ENCODE data around the gene ITFG2. TPM values are rescaled to one million over a fixed set of nuclear protein-coding genes. Genes with fewer than 3 reads are reported as not detected.

ITFG2 gene
- total RNA-seq, 4 donors from 2014 or later, result 29.5 to 90.6 (median 48.4) TPM

GRCh38 chr12:2775431-2775830 lies 37.0 kb upstream of the ITFG2 start:
- Histone ChIP-seq H3K27me3 (no peaks in the 10 kb centered on the region), H3K4me3 (no peak overlapping the region), H3K36me3 (no peaks in the 10 kb centered on the region), H3K9me3 (no peaks in the 10 kb centered on the region), H3K27ac (no peak overlapping the region), H3K4me1 (no peaks in the 10 kb centered on the region)
- intact Hi-C loops (cut with DNase I; ENCODE audit: low total_unique reads), result no loop called here
- 85% methylated on average over 8 of the region's 8 CpGs; no CpG with 5 or more reads in 1 of the 2 donors for WGBS, 2 donors (ENCODE audit: low coverage in 1 of 2)
- no peak for TF ChIP-seq POLR2AphosphoS5 (IDR thresholded peaks at IDR 0.05)
- no peak for TF ChIP-seq POLR2A (IDR thresholded peaks at IDR 0.05)
- no peak for TF ChIP-seq EP300 (IDR thresholded peaks at IDR 0.05; ENCODE audit: low read depth)
- TF ChIP-seq CTCF (IDR thresholded peaks at IDR 0.05), result no peak
- in situ Hi-C loops (cut with MboI; ENCODE audit: low pct_ligation_motif_present in 1 of 4, low pct_unique_long_range_greater_than_20kb in 1 of 4, low sequenced_read_pairs in 3 of 4), result no loop called here
- DNase-seq, result no peak

- no peak for DNase-seq
- Histone ChIP-seq H3K4me3 (no peak overlapping the region), H3K27ac (no peak overlapping the region), H3K4me1 (no peaks in the 10 kb centered on the region), H3K27me3 (no peaks in the 10 kb centered on the region), H3K9me3 (no peaks in the 10 kb centered on the region), H3K36me3 (no peaks in the 10 kb centered on the region)
- 87 to 94% methylated on average over 2 to 20 of the region's 20 CpGs for WGBS, 2 donors (ENCODE audit: low coverage in 1 of 2)
- TF ChIP-seq POLR2AphosphoS5 (IDR thresholded peaks at IDR 0.05) (no peak), EP300 (IDR thresholded peaks at IDR 0.05; ENCODE audit: low read depth) (no peak), CTCF (IDR thresholded peaks at IDR 0.05) (no peak), POLR2A (IDR thresholded peaks at IDR 0.05) (no peak)
- in situ Hi-C loops (cut with MboI; ENCODE audit: low pct_ligation_motif_present in 1 of 4, low pct_unique_long_range_greater_than_20kb in 1 of 4, low sequenced_read_pairs in 3 of 4) (no loop called here), intact Hi-C loops (cut with DNase I; ENCODE audit: low total_unique reads) (no loop called here)
Observed at GRCh38 chr12:2776129-2776806, 36.2 kb upstream of the ITFG2 start.

- in situ Hi-C loops (cut with MboI; ENCODE audit: low pct_ligation_motif_present in 1 of 4, low pct_unique_long_range_greater_than_20kb in 1 of 4, low sequenced_read_pairs in 3 of 4) (no loop called here), intact Hi-C loops (cut with DNase I; ENCODE audit: low total_unique reads) (no loop called here)
- Histone ChIP-seq H3K27ac (no peak overlapping the region), H3K4me3 (no peak overlapping the region), H3K4me1 (peaks cover 4 to 9% (median 7%) of the 10 kb centered on the region in 4 donors), H3K27me3 (no peaks in the 10 kb centered on the region), H3K36me3 (no peaks in the 10 kb centered on the region), H3K9me3 (no peaks in the 10 kb centered on the region)
- WGBS, 2 donors (ENCODE audit: low coverage in 1 of 2), result 50% methylated on average over 4 of the region's 4 CpGs; no CpG with 5 or more reads in 1 of the 2 donors
- no peak for TF ChIP-seq EP300 (IDR thresholded peaks at IDR 0.05; ENCODE audit: low read depth)
- no peak for TF ChIP-seq POLR2A (IDR thresholded peaks at IDR 0.05)
- TF ChIP-seq POLR2AphosphoS5 (IDR thresholded peaks at IDR 0.05), result no peak
- TF ChIP-seq CTCF (IDR thresholded peaks at IDR 0.05), result no peak
- peak; percentile 41 for DNase-seq
Observed at GRCh38 chr12:2779281-2779680, 33.2 kb upstream of the ITFG2 start.

GRCh38 chr12:2783936-2784600 lies 28.4 kb upstream of the ITFG2 start:
- intact Hi-C loops (cut with DNase I; ENCODE audit: low total_unique reads) (no loop called here), in situ Hi-C loops (cut with MboI; ENCODE audit: low pct_ligation_motif_present in 1 of 4, low pct_unique_long_range_greater_than_20kb in 1 of 4, low sequenced_read_pairs in 3 of 4) (loop anchor here in 1 of 4 donors (10.0 kb wide), 2 partner anchors 49 to 99 kb away; no protein-coding TSS in a partner anchor)
- no peaks in the 10 kb centered on the region for H3K36me3 ChIP-seq
- H3K4me1 ChIP-seq, result peaks cover 4 to 17% (median 14%) of the 10 kb centered on the region in 4 donors
- no peaks in the 10 kb centered on the region for H3K27me3 ChIP-seq
- H3K27ac ChIP-seq, result no peak overlapping the region
- peak overlapping the region in 1 of 4 donors; percentile 33 for H3K4me3 ChIP-seq
- TF ChIP-seq POLR2A (IDR thresholded peaks at IDR 0.05) (no peak), CTCF (IDR thresholded peaks at IDR 0.05) (peak; percentile 87 to 92 (median 90))
- peak; percentile 67 for DNase-seq
- no peaks in the 10 kb centered on the region for H3K9me3 ChIP-seq
- 10% methylated on average over 25 of the region's 25 CpGs; no CpG with 5 or more reads in 1 of the 2 donors for WGBS, 2 donors (ENCODE audit: low coverage in 1 of 2)
